ENCODE measurements around the gene CCNF.
"Not testable (repeated sequence)": the region's sequence is repeated elsewhere in the genome, so short reads cannot be mapped to it uniquely, and the experiment has no call there.

Gene CCNF

DNA sequence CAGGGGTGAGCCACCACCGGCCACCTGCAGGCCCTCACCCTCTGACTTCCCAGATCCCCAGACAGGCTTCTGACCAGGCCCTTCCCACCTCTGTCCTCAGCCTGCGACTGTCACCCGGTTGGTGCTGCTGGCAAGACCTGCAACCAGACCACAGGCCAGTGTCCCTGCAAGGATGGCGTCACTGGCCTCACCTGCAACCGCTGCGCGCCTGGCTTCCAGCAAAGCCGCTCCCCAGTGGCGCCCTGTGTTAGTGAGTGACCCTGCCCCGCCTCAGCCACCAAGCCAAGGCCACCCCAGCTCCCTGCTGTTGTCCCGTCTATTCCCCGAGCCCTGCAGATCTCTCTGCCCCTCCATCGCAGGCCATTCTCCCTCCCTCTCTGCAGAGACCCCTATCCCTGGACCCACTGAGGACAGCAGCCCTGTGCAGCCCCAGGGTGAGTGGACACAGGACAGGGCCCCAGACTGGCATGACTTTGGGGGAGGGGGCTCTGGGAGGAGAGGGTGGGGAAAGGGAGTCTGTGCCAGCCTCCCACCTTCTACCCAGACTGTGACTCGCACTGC is 43.7 kb downstream of the CCNF start:
- peak in 1 of 2 experiments; percentile 34 for DNase-seq

DNA sequence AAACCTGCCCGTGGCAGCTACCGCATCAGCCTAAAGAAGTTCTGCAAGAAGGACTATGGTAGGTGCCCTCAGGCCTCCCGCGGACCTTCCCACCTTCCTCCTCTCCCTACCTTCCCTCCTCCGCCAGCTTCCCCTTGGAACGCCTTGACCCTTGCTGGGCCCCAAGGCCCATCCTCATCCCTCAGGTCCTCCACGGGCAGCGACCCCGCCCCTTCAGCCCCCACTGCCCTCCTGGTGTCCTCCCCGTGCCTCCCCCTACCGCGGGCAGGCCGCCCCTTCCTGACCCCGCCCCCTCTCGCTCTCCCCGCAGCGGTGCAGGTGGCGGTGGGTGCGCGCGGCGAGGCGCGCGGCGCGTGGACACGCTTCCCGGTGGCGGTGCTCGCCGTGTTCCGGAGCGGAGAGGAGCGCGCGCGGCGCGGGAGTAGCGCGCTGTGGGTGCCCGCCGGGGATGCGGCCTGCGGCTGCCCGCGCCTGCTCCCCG is 44.2 kb downstream of the CCNF start:
- DNase-seq, result peak; percentile 39 to 79

DNA sequence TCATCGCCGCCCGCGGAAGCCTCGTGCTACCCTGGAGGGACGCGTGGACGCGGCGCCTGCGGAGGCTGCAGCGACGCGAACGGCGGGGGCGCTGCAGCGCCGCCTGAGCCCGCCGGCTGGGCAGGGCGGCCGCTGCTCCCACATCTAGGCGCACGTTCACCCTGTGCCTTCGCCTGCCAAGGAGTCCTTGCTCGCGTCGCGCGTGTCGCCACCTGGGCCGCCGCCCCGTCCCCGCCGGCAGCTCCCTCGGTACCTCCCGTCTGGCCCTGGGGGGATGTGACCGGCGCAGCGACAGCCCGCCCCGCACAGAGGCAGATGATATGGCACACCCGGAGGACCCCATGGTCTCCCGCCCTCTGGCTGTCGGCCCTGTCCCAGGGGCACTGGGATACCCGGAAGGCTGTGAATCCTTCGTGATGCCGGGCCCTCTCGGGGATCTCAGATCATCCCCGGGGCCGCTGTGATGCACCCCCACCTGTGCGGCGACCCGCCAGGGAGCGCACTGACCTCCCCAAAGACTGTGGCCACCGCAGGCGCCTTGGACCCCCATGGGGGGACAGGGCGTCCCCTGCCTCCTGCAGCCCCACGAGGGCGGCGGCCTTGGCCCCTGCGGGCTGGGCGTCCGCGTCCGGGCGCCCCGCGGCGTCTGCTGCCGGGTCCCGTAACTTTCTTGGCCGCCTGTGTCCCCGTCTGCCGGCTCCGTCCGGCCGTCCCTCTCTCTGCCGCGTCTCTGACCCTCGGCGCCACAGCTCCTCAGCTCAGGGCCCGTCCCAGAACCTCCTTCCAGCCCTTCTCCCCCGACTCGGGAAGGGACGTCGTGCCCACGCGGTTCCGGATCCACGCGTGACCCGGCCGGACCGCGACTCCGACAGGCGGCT is 45.0 kb downstream of the CCNF start:
- DNase-seq, result peak in 1 of 2 experiments; percentile 68

DNA sequence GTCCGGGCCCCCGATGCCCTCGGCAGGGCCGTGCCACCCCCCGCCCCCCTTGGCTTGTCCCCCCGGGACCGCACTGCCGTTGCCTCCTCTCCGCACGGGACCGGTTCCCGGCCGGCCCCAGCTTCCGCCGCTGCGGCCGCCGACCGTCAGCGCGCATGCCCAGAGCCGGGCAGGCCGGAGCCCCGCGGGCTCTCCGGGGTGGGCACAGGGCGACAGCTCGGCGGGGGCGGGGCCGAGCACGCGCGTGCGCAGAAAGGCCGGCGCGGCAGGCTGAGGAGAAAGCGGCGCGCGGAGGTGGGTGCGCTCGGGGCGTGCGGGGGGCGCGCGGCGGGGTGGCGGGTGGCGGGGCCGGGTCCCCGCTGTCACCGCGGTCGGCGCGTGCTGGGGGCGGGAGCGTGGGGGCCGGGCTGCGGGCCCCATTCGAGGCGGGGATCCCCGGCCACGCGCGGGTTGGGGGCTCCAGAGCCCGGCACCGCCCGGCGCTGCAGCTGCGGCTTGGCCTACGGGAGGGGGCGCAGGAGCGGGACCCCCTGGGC is 45.7 kb downstream of the CCNF start, which contains the start of gene TBC1D24:
Gene TBC1D24 (plus strand): TSS at position 251 of the 536 bp plus-strand sequence. CDS start 21,022 bp downstream, outside the sequence.
- peak; percentile 45 to 86 for DNase-seq

DNA sequence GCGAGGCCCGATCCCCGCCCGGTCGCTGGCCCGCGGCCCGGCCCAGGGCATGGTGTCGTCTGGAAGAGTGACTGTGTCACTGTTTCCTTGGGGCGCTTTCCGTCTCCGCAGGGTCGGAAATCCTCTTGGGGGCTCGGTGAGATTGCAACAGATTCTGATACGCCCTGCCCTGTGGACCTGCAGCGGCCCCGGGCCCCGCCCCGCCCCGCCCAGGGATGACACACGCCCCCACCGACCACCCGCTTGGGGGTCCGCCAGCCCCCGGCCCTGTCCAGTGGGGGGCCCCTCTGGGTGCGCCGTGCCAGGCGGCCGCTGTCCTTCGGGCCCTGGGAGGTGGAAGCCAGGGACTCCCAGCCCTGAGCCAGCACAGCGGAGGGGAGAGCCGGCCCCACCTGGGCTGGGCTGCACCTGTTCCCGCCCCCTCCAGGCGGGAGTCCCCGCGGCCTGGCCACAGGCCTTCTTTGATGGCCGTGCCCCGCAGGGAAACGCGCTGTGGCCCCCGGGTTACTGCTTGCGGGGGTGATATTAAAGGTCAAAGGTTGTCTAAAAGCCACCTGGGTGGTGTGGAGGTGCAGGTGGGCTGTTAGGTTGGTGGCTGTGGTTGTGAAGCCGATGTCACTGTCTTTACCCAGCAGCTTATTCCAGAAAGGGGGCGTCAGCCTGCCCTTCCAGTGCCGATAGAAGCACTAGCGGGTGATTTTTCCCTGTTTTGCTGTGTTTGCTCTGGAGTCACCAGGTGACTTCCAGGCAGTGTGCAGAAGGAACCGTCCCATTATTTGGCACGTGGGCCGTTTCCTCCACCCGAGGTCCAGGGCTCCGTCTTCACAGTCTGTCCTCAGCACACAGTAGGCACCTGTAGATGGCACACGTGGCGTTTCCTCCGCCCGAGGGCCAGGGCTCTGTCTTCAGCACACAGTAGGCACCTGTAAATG is 46.4 kb downstream of the CCNF start:
- peak in 1 of 2 experiments; percentile 50 for DNase-seq

DNA sequence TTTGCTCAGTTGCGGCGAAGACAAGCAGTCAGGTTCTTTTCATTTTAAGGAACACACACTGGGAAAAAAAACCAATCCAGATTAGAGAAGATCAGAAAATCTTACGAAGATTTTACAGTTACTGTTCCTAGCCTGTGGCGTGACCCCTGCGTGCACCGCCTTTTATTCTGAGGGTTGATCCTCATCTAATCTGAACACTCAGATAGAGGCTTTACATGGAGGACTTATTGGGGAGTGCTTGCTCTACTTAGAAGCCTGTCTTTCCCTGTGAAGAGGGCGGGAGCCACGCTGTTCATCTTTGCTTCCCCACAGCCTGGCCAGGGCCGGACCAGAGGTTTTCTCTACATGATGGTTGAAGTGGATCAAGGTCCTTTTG is 47.1 kb downstream of the CCNF start:
- no peak for DNase-seq

DNA sequence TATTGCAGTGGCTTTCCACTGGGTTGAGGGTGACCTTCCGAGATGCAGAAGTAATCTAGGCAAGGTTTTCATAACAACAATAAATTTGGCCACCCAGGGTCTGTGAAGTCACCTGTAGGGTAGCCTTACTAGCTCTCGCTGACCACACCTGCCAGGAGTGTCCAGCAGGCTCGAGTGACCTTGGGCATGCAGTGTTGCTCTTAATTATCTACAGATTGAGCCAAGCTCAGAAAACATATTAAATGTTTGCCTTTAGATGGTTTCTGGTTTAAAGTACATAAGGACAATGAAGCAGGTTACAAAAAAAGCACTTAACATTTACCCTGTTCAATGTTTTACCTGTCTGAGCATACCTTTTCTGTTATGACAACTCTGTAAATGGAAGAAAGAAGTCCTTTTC is 47.5 kb downstream of the CCNF start:
- DNase-seq, result no peak

DNA sequence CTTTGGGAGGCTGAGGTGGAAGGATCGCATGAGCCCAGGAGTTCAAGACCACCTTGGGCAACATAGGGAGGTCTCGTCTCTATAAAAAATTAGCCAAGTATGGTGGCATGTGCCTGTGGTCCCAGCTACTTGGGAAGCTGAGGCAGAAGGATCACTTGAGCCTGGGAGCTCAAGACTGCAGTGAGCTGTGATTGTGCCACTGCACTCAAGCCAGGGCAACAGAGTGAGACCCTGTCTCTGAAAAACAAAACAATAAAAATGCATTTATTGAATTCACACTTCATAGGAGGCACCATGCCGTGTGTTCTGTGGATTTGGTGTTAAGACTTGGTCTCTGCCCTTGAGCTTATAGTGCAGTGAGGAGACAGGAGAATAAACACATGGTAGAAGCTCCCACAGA is 48.1 kb downstream of the CCNF start:
- DNase-seq, result no peak

DNA sequence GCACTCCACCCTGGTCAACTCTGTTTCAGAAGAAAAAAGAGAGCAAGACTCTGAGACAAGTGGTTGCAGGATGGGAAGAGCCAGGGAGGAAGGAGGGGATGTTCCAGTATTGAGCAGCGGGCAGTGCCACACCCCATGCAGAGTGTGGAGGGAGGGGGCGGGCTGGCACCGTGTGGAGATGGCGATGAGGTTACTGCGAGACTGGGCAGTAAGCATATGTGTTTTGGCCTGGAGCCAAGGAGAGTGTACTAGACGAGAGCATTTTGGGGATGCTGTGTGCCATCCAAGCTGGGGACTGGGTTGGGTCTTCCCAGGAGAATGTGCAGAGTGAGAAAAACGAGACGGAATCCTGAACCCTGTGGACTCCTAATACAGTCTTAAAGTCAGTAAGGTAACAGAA is 49.0 kb downstream of the CCNF start:
- DNase-seq, result peak in 1 of 2 experiments; percentile 56

DNA sequence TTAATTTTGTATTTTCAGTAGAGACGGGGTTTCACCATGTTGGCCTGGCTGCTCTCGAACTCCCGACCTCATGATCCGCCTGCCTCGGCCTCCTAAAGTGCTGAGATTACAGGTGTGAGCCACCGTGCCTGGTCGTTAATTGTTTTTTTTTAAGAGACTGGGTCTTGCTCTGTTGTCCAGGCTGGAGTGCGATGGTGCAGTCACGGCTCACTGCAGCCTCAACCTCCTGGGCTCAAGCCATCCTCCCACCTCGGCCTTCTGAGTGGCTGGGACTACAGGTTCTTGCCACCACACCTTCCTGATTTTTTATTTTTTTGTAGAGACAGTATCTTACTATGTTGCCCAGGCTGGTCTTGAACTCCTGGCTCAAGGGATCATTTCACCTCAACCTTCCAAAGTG is 50.7 kb downstream of the CCNF start:
- not testable (repeated sequence) for DNase-seq

DNA sequence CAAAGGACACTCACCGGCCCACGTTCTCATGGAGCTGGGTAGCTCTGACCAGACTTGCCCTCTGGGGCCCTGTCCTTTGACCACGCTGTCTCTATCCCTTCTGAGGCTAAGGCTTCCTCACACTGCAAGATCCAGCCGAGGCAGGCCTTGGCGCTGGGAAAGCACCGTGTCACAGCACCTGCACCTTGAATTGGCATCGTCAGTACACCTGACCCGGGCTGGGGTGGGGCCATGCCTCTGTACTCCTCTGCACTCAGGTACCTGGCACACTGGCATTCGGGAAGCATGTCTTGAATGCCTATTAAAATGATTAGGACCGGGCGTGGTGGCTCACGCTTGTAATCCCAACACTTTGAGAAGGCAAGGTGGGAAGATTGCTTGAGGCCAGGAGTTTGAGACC is 51.7 kb downstream of the CCNF start:
- DNase-seq, result no peak

DNA sequence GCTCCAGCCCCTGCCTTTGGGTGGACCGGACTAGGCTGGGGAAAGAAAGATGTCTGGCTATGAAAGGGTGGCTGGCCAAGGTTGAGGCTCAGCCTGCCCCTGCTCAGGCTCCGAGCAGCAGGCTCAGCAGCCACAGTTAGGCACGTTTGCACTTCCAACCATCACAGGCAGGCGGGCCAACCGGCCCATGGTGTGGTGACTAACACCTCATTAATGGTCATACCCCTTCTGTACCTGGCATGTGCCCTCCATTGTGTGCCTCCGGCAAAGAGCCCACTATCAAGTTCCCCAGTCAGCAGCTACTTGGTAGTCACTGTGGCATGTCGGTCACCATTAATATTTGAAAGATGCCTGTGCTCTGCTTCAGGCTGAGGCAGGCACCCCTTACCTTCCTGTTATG is 52.4 kb downstream of the CCNF start:
- no peak for DNase-seq

DNA sequence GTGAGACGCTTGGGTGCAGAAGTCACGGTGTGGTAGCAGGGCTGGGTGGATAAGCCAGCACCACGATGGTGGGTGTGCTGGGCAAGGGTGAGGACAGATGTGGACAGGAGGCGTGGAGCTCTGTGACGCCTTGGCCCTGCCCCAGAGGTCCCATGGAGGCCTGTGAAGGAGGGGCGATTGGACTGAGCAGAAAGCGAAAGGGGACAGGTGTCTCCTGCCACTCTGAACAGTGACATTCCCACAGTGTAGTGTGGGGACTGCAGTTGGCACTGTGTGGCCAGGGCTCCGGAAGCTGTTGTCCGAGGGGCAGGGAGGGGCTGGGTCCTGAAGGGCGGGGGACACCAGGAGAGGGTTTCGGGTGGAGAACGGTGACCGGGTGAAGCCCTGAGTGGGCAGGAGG is 53.0 kb downstream of the CCNF start:
- peak in 1 of 2 experiments; percentile 69 for DNase-seq

DNA sequence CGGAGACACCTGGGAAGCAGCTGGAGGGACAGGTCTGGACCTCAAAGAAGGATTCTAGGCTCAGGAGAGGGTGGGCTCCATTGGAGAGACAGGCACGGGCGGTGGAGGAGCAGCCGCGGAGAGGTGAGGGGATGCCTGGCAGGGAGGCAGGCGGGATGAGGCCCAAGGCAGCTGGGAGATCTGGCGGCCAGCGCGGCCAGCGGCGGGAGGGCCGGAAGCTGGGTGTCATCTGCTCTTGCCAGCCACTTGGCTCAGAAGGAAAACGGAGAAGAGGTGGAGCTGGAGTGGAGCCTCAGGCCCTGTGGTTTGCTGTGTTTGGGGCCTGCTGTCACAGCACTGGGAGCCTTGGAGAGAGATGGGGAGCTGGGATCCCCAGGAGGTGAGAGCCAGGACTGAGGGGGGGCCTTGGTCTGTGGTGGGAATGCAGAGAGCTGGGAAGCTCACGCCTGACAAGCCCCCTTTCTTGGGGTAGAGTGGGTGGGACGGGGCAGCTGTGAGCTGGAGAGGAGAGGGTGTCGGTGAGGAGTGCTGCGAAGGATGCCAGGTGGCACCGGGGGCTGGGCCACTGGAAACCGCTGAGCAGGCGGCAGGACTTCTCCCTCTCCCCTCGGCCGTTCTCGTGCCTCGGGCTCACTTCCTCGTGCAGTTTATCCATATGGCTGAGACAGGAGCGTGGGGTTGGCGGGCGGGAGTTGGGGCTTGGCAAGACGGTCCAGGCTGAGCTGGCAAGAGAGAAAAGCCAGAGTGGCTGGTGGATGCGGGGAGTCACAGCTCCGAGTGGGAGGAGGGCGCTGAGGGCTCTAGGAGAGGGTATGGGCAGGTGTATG is 53.7 kb downstream of the CCNF start:
- peak; percentile 73 to 89 for DNase-seq

DNA sequence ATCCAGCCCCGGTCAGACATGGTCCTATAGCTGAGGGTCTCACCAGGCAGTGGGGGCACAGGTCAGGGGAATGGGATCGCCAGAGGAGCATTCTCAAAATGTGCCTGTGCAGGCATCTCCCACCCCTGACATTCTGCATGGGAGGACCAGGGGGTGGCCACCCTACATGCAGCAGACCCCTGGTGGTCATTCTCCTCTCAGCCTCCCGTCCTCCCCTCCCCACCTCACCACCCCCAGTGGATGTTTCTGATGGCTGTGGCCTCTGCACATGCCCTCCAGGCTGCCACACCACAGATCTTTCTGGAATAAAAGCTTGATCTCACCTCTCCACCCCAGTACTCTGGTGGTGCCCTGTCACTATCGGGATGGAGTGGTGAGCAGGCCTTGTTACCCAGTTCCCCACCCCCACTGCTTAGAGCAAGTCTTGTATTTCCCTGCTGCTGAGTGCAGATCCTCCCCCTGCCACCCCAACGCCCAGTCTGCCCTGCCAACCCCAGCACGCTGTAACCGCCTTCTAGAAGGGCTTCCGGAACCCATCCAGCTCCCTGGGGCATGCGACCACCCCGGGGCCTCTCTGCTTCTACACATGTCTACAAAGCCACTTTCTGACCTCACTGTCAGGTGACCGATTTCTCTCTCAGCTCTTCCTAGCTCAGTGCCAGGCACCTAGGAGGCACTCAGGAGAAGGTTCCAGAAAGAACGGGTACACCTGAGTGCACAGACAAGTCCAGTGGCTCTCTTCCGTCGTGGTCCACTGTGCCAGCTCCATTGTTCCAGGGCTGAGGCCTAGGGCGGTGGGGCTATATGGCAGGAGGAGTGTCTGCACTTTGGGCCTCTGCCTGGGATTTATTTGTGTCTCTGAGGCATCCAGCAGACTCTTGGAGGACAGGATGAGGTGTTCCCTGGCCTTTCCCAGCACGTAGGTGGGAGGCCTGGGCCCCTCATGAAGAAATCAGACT is 55.0 kb downstream of the CCNF start:
- no peak for DNase-seq

DNA sequence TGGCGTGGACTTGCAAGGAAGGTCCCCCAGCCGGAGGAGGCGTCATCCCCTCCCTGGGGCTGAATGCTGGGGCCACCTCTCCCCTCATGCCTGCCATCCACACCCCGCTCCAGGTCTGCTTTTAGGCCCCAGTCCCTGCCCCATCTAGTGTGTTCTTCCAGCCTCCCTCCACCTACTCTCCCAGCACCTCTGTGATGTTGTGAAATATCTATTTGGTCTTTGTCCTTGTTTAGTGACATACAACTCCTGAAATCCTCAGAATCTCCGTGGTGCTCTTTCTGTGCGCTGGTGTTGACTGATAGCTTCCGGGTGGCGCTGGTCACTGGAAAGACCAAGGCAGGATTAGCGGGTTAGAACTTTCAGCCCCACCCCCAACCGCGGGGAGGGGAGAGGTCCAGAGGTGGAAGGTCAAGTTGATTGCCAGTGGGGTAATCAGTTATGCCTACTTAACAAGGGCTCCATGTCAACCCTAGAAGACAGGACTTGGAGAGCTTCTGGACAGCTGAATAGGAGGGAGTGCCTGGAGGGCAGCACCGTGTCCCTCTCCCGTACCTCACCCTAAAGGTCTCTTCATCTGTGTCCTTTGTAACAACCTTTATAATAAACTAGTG is 55.8 kb downstream of the CCNF start:
- DNase-seq, result no peak

DNA sequence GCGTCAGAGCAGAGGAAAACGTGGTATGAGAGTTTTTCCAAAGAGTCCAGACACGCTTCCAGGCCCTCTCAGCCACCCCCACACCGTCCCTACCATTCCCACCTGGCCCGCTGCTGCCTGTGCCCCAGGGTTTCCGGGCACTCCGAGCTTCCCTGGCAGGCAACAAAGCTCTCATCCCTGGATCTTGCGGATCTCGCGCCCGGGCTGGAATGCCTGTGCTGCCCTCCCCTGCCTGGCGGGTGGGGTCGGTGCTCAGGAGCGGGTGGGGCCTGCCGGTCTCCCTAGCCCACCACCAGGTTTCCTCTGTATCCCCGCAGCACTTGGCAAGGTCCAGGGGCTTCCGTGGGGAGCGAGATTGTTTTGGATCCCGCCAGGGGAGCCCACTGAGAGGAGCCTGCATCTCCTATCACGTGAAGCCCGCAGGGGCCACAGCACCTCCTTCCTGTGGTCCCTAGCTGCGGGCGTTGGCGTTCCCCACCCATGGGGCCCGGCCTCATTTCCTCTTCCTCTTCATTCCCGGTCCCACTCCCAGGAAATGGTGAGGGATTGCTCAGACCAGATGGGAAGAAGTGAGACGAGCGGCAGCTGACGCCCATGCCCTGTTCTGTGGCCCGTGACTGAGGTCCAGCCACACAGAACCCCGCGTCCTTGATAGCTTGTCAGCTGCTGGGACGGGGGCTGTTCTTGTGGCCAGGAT is 56.7 kb downstream of the CCNF start:
- no peak for DNase-seq

DNA sequence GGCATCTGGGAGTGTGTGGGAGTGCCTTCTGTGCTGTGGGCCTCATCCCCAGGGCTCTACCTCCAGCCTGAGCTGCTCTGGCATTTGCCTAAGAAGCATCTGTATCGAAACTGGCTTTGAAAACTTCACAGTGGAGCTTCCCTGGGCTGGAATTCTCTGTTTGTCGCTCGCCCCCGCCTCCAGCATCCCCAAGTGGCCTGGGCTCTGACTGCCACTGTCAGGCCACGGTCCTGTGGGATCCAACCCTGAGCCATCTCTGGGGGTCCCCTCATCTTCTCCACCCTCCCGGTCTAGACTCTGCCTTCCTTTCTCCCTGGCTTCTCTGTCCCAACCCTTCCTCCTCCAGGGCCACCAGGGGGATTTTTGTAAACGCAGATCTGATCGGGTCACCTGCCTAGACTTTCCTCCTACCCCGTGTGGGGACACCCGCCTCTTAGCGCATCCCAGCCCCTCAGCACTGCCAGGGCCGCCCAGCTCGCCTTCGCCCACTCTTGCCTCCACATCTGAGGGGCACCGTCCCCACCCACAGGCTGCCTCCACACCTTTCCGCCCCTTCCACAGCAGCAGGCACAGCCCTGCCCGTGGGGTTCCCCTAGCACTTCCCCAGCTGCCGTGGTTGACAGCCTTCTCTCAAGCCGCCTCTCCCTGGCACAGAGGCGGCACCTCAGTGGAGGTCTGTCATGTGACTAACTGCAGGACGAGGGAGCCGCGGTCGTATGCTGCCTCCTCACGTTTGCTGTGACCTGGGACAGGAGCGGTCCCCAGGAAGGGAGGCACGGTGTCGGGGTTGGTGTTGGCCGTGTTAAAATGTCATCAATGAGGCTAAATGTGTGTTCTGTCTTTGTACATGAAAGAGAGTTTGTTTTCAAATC is 57.6 kb downstream of the CCNF start:
- peak in 1 of 2 experiments; percentile 46 for DNase-seq

DNA sequence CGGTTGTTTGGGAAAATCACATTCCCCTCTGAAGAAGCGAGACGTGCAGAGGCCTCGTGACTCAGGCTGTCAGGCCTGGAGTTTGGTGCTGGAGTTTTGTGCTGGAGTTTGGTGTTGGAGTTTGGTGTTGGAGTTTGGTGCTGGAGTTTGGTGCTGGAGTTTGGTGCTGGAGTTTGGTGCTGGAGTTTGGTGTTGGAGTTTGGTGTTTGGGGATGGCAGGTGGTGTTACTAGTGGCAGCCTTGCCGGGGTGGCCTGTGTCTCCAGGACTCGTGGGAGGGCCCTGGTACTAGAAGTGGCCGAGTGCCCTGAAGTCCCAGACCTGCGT is 58.2 kb downstream of the CCNF start:
- no peak for DNase-seq

All from NCI-H524 (cell line).